VCaP (cell line): ENCODE measurements around the gene PRPSAP1.

Experiments
- H3K27ac ChIP-seq: fragments of 450-650 bp; 2 replicates; pipeline ENCODE4 v1.5.1; 2017
- CTCF ChIP-seq: fragments of 450-650 bp; conservative IDR thresholded peaks from 2 replicates; pipeline ENCODE4 v1.5.1; 2017; ENCODE audit warnings: mild to moderate bottlenecking, moderate library complexity

PRPSAP1 gene

GRCh38 chr17:76276461-76277299, 77.0 kb downstream of the PRPSAP1 start:
- no peak overlapping the region for H3K27ac ChIP-seq
- no peak for TF ChIP-seq CTCF

GRCh38 chr17:76276069-76276431, 77.7 kb downstream of the PRPSAP1 start:
- TF ChIP-seq CTCF: no peak
- H3K27ac ChIP-seq: no peak overlapping the region

- no peak overlapping the region for H3K27ac ChIP-seq
- TF ChIP-seq CTCF: no peak
Observed at GRCh38 chr17:76275382-76276068, 78.2 kb downstream of the PRPSAP1 start.

- no peak for TF ChIP-seq CTCF
- H3K27ac ChIP-seq: peak overlapping the region; percentile 36
Observed at GRCh38 chr17:76274112-76274956, 79.4 kb downstream of the PRPSAP1 start.

GRCh38 chr17:76273445-76274111, 80.1 kb downstream of the PRPSAP1 start:
- peak overlapping the region; percentile 36 for H3K27ac ChIP-seq
- no peak for TF ChIP-seq CTCF

- no peak for TF ChIP-seq CTCF
- peak overlapping the region; percentile 36 for H3K27ac ChIP-seq
Observed at GRCh38 chr17:76272541-76273444, 80.9 kb downstream of the PRPSAP1 start.
